Stimulated activated CD8-positive, alpha-beta memory T cell treated with anti-CD3 and anti-CD28 coated beads, Interleukin-15, amount 100 ng/mL, for 1 hour (primary cell): Measurements from ENCODE around the gene BCAS3.

Experiments
- DNase-seq: peaks from one replicate; pipeline ENCODE4 v3.0.0-alpha.2; 2020; ENCODE audit warnings: low read depth

The BCAS3 gene

DNA sequence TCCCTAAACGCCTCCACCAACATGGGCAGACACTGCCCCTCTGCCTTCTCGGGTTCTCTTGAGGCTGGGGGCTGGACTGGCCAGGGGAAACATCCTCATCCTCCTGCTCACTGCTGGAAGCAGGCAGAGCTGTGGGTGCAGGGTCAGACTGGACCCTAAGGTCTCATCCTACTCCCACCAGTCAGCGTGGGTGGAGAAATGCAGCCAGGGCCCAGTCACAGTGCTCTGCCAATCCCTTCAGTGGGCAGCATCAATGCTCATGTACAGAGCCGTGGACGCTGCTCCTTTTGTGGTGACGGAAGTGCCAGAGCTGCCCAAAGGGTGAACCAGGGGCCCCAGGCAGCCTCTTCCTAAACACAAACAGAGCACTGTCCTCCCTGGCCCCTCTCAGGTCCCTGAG lies 708.6 kb downstream of the BCAS3 start:
- DNase-seq: no peak

DNA sequence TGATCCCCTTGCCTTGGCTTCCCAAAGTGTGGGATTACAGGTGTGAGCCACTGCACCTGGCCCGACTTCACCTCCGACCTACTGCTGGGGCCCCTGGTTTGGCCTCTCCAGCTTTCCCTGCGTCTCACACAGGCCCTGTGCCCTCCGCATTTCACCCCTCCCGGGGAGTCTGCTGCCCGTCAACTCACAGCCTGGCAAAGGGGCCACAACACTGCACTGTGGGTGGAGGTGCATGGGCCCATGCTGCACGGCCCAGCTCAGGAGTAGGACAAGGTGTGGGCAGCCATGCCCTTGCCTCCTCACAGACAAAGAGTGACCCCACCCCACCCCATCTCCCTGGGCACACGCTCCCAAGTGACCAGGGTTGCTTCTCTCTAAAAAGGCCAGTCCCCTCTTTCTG lies 709.4 kb downstream of the BCAS3 start:
- no peak for DNase-seq

DNA sequence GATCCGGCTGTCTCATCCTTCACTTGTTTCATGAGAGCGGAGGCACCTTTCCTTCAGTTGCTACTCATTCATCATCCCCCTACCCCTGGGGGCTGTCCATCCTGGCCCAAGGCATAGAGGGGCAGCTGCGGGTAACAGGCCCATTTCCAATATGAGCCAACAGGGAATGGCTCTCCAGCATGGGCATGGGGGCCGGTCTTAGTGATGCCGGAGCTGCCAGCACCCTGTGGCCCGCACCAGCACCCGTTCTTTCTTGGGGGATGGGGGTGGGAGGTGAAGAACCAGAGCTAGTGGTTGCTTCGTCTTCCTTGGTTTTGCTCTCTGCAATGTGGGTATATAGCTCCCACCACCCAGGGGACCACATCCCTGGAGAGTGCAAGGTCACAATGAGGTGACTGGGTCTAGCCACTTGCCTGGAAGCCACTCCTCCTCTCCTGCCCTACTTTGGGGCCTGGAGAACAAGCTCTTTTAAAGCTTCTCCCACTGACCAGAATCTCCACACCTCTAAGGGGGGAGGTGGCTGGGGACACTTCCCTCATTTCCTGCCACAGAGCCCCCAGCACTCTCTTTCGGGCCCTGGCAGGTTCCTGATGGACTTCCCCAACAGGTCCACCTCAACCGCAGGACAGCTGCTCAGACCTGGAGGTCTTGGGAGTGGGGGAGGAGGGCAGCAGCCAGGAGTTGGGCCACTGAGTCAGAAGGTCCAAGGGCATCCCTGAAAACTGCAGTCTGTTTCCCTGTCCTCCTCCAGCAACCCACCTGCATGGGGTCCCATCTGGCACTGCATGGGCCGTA lies 710.1 kb downstream of the BCAS3 start:
- DNase-seq: no peak

DNA sequence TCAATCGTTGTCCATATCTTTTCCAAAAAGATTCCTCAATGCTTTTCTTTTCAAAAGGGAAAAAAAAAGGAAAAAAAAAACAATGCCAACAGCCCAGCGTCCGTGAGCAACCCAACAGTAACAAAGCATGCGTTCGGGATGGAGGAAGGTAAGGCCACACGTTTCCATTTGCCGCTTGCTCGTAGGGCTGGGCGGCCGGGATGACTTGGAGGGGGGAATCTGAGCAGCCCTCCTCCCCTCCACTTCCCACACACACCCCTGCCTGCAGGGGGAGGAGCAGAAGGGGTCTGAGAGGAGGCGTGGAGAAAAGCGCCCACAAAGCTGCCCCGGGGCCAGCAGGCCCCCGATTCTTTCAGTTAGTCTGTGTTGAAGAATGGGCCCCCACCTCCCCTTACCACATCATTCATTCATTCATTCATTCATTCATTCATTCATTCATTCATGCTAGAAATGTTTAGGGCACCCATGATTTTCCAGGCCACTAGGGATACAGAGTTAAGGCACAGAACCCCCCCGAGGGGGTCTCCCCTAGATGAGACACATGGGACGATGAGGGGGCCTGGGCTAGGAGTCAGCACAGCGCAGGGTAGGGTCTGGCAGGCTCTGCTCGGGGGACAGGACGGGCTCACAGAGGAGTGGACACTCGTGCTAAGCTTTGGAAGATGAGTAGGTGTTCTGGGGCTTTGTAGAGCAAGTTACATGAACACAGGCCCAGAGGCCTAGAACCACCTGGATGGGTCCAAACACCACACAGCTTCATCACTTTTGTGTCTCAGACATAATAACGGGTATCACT lies 711.1 kb downstream of the BCAS3 start:
- DNase-seq: no peak

DNA sequence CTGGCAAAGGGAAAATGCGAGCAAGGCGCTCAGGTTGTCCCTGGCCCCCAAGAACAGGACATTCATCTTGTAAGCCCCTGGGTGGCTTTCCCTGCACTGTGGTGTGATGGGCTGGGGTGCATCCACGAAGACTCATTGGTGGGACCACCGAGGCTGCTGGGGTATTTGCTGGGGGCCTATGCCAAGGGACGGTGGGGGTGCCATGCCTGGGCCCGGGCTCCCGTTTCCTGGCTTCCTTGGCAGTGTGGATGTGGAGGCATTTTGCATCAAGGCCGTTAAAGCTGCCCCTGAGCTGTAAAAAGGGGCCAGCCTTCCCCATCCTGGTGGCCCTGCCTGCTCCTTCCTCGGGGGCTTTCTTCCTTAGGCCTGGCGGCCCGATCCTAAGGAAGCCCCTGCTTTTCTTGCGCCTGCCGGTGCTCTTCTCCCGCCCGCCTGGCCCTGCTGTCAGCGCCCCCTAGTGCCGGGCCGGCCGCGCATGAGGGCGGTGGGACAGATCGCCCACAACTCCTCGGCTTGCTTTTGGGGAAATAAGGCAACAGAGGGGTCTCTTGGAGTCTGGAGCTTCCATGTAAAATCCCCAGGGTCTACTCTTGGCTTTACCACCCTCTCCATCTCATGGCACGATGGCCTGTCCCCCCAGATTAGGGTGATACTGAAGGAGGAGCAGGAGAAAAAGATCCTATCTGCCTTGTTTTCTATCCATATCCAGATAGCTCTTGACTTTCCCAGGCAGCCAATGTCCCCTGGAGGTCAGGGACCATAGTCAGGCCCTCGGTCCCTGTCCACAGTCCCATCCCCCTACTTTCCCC lies 712.2 kb downstream of the BCAS3 start:
- no peak for DNase-seq

DNA sequence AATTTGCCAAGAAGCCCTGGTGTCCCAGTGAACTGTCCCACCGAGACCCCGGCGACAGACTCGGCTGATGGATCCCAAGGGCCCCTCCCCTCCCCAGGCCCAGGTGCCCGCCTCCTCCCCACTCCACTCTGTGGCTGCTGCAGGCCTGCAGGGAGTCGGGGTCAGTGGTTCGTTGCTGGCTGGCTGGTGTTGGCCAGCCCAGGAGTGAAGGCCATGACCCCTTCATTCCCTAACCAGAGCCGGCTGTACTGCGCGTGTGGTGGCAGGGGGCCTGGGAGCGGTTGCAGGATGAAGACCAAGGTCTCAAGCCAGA lies 712.8 kb downstream of the BCAS3 start:
- DNase-seq: no peak

DNA sequence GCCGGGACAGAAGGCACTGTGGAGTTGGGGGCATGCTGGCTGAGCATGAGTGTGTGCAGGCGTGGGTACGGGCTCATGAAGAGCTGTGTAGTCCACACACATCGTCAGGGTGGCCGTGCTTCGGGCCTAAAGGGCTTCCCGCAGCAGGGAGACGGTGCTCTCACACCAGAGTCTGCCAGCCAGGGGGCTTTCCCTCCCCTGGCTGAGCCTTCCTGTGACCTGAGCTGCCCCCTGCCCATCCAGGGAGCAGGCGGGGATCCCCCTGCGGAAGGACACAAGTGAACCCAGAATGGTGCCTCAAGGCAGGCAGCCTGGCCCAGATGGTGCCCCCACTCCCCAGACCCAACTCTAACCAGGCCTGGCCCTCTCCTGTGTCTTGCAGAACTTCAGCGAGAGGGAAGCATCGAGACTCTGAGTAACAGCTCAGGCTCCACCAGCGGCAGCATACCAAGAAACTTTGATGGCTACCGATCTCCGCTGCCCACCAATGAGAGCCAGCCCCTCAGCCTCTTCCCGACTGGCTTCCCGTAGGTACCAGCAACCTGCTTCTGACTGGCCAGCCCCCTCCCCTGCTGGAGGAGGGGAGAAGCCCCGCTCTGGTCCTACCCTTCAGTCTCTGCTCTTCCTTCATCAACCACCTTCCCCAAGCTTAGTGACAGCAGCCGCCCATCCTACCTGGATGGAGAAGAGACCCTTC lies 714.1 kb downstream of the BCAS3 start:
- no peak for DNase-seq

DNA sequence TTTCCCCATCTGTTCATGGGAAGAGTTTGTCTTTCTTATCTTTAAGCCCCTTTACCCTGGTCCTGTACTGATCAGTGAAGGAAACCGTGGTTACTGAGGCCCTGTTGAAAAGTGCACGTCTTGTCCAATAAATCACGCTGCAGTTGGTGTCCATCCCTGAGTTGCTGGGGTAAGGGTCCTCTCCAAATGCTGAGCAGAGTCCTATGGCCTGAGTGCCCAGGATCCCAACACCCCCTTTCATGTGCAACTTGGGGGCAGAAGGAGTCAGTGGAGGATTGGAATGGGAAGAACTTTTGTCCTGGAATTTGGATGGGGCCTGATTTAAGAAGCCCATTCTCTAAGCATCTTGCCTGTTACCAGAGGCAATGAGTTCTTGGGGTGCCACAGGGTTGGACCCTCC lies 715.0 kb downstream of the BCAS3 start:
- no peak for DNase-seq

DNA sequence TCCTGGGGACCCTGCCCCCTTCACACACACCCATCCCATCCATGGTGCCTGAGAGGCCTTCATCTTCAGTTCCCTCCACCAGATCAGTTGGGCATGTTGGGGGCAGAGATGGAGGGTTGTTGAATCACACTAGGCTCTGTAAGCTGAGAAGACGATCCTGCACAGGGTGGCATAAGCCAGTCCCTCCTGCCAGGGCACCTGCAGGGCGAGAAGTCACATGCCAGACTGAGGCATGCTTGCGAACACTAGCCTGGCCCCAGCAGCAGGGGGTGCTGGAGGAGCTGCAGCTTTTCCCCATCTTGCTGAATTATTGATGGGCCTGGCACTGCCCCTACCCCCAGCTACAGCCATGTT lies 715.9 kb downstream of the BCAS3 start:
- DNase-seq: no peak

DNA sequence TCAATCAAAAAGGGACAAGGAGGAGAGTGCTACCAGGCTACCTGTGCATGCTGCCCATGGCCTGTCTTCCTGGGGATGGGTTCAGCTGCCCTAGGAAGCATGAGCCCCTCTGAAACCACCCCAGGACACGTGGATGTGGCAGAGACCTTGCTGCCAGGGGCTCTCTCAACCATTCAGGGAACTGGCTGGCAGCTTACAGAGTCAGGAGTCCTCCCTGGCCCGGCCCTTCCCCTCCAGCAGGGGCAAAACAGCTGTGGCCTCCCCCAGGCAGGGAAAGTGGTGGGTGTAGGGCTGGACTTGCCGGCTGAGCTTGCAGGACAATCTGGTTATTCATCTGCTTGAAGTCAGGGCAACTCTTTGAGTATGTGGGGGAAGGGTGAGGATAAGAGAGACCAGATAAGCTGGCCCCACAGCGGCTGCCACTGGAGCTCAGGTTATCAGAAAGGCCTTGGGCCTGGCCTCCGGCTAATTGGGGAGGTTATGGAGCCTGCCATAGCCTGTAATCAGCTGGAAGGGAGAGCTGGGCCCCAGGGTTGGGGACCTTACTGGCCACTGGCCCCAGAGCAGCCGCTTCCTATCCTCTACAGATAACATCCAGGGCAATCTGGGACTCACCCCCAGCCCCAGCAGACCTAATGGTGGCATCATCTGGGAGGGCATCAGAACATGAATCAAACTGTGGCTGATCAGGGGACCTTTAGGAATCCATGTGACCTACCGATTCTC lies 716.4 kb downstream of the BCAS3 start:
- no peak for DNase-seq

DNA sequence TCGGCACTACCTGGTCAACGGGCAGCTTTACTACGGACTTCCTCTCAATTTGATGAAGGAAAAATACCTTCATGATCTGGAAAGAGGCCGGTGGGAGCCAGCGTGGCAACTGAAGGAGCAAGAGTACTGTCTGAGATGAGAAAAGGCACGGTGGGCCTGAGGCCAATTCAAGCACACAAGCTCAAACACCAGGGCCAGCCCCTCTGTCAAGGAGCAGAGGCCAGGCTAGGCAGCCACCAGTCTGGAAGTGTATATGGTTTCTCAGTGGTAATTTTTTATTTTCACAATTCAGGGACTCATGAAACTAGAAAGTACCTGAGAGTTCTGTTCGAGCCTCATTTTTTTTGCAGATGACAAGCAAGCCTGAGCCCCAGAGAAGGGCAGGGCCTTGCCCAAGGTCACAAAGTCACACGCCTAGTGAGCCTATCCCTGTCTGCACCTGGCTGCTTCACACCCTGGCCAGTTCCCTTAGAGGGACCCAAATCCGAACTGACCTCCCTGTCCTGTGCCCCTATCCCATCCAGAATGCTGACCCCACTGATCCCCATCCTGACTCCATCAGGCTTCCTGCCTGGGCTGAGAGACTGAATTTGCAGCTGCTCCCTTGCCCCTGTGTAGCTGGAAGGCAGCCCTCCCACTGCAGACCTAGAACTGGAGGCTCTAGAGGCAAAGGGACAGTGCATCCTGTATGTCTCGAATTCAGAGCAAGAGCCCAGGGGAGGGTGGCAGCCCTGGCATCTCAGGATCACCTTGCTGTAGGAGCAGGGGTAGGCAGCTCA lies 717.2 kb downstream of the BCAS3 start:
- DNase-seq: no peak

DNA sequence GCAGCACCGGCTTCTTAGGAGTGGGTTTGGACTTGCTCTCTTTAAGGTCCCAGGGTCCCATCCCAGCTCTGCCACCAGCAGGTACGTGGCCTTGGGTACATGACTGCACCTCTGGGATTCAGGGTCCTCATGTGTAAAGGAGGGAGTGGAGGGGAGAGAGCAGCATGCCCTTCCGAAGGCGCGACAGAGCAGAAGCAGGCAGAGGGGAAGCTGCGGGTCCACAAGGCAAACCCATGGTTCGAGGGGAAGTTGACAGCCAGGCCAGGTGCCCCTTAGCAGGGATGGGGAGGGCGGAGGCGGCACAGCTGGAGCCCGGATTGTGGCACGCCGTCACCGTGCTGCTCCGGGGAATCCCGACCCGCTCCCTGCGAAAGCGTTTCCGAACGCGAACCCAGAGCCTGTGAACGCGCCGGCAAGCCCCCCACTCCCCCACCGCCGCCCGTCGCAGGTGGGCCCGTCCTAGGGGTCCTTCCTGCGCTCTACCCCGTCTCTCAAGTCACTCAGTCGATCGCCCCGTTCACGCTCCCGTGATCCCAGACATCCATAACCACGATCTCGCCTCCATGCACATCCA lies 717.8 kb downstream of the BCAS3 start:
- DNase-seq: no peak

DNA sequence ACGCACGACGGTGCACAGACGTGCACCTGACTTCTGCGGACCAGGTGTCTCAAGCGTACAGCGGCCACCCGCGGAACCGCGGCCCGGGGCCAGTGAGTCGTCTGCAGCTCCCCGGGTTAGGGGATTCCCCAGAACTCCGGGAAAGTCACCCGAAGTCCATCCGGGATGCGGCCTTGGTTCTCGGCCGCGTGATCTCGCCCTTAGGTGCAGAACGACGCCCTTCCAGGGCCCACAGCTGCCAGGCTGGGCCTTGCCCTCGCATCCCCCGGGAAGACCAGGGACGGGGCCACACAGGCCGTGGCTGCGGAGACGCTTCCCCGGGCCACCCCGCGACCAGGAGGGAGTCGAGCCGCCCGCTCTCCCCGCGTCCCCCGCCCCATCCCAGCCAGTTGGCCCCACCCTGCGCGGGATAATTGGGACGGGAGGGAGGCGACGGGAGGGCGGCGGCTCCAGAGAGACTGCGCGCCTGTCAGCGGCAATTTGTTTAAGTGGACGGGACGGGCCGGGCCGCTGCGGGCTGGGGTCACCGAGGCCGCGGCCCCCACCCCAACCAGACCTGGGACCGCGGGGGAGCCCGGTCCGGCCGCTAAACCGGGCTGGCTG lies 718.4 kb downstream of the BCAS3 start:
- DNase-seq: no peak

DNA sequence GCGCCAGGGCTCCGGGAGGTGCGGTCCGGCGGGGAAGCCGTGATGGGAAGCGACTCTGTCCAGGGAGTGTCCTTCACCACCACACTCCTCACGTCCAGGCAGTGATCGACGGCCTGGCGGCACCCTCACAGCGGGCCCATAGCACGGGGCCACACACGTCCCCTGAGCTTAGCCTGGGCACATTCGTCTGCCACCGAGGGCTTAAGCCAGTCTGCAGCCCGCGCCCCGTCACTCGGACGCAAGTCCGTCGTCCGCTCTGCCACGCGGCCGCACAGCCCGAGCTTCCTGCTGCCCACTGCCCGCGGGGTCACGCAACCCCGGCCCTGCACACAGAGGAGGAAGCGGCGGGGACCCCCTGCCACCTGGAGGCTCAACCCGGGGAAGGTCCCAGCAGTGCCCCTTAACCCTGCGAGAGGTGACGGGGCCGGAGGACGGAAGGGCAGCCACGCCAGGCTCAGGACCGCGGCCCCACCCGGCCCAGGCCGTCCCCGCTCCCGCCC lies 719.0 kb downstream of the BCAS3 start:
- DNase-seq: no peak

DNA sequence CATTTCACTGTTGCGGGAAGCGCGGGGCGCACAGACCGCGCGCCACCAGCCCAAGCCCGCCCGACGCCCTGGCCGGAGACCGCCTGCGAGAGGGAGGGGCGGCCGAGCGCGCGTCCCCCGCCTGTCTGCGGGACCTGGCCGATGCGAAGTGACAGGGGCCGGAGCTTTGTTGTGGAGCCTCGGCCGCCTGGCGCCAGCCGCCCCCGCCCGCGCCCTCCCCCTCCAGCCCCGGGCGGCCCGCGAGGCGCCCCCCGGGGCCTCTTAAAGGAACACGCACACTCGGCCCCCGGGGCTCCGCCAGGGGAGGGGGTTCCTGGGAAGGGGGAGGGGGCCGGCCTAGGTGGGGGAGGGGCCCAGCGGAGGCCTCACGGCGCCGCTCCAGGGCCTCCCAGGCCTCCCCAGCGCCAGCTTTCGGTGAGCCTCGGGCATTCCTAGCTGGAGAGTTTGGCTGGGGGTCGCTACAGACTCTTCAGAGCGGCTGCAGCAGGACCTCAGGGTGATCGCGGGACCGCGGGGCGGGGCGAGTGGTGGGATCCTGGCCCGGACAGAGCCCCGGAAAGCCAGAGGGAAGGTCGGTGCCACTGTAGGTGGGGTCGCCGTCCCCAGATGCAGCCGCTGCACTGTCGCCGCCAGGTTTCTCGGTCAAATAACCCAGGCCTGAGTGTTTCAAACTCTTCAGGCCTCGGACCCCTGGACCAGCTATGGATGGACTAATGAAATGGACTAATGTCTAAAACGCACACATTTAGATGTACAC lies 719.6 kb downstream of the BCAS3 start:
- DNase-seq: no peak

DNA sequence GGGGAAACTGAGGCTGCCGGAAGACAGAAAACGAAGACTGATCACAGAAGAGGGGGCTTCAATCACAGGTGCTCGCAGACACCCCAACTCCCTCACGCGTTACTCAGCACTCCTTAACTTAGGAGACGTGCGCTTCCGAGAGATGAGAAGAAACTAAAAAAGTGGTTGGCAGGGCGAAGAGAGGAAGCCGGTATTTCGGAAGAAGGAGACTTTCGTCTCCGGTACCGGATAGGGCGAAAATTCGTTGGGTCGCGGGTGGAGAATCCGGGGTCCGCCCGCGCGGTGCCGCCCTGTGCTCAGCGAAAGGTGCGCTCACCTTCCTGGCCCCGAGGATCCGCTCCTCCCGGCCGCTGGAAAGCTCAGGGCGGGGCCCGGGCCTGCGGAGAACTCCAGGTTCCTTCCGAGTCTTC lies 721.1 kb downstream of the BCAS3 start:
- no peak for DNase-seq

DNA sequence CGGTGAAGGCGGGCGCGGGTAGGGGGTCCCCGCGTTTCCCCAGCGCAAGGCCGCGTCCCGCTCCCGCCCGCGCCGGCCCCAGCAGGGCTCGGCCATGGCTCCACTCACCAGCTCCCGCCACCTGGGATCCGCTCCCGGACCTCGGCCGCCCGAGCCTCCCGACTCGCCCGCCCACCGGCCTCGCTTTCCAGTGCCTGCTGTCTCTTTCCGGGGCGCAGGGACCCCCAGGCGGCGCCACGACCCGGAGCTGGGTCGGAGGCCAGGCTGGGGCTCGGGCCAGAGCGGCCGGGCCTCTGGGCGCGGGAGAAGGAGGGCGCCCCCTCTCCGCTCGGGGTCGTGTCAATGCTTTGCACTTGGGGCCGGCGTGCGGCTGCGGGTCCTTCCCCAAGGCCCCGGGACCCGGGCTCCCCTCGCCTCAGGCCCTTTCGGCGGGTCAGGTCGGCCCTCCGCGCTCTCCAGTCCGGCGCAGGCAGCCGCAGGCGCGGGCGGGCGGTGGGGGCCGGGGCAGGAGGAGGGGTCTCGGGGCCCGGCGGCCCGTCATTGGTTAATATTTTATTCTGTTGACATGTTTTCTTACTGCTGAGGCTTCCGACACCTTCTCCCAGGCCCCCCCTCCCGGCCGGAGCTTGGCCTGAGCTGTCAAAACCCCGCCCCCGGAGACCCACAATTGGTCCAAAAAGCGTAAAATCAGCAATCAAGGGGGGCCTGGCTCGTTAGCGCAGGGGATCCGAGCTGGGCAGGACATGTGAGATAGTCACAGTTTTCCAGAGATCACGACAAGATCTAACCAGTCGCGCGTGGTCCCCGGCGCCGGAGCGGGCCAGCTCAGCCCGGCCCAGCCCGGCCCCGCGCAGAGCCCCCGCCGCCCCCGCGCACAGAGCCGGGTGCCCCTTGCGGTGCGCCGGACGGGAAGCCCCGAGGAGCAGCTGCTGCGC lies 721.7 kb downstream of the BCAS3 start, which contains the start of gene TBX2:
Gene TBX2 (plus strand): TSS at position 713 of the 935 bp plus-strand sequence. CDS start 334 bp downstream, outside the sequence.
- no peak for DNase-seq
